Measurements from ENCODE around the gene MPHOSPH8.
"Not testable (repeated sequence)": the region's sequence is repeated elsewhere in the genome, so short reads cannot be mapped to it uniquely, and the experiment has no call there.

Gene MPHOSPH8

GRCh38 chr13:19685437-19685836 is 52.0 kb downstream of the MPHOSPH8 start:
- DNase-seq: no peak

GRCh38 chr13:19691447-19691846 is 58.0 kb downstream of the MPHOSPH8 start:
- not testable (repeated sequence) for DNase-seq

GRCh38 chr13:19695428-19695827 is 62.0 kb downstream of the MPHOSPH8 start:
- no peak for DNase-seq

GRCh38 chr13:19695829-19696228 is 62.4 kb downstream of the MPHOSPH8 start:
- no peak for DNase-seq

- not testable (repeated sequence) for DNase-seq
Observed at GRCh38 chr13:19700963-19701362, 67.5 kb downstream of the MPHOSPH8 start.

GRCh38 chr13:19701619-19702018 is 68.2 kb downstream of the MPHOSPH8 start:
- DNase-seq: not testable (repeated sequence)

- not testable (repeated sequence) for DNase-seq
Observed at GRCh38 chr13:19704256-19704655, 70.8 kb downstream of the MPHOSPH8 start.

GRCh38 chr13:19709039-19709438 is 75.6 kb downstream of the MPHOSPH8 start:
- not testable (repeated sequence) for DNase-seq

- DNase-seq: not testable (repeated sequence)
Observed at GRCh38 chr13:19709782-19710181, 76.3 kb downstream of the MPHOSPH8 start.

- no peak for DNase-seq
Observed at GRCh38 chr13:19713186-19713965, 79.9 kb downstream of the MPHOSPH8 start.

GRCh38 chr13:19720039-19720438 is 86.6 kb downstream of the MPHOSPH8 start:
- DNase-seq: no peak
